OCI-M2 (cell line): ENCODE results near the gene ZNF563.
"Not testable (repeated sequence)": the region's sequence is repeated elsewhere in the genome, so short reads cannot be mapped to it uniquely, and the experiment has no call there.

Experiments
- DNase-seq: peaks from one replicate; lab custom pipeline; 2025; ENCODE audit not compliant: unreplicated experiment; lab: John Stamatoyannopoulos, UW

The ZNF563 gene

DNA sequence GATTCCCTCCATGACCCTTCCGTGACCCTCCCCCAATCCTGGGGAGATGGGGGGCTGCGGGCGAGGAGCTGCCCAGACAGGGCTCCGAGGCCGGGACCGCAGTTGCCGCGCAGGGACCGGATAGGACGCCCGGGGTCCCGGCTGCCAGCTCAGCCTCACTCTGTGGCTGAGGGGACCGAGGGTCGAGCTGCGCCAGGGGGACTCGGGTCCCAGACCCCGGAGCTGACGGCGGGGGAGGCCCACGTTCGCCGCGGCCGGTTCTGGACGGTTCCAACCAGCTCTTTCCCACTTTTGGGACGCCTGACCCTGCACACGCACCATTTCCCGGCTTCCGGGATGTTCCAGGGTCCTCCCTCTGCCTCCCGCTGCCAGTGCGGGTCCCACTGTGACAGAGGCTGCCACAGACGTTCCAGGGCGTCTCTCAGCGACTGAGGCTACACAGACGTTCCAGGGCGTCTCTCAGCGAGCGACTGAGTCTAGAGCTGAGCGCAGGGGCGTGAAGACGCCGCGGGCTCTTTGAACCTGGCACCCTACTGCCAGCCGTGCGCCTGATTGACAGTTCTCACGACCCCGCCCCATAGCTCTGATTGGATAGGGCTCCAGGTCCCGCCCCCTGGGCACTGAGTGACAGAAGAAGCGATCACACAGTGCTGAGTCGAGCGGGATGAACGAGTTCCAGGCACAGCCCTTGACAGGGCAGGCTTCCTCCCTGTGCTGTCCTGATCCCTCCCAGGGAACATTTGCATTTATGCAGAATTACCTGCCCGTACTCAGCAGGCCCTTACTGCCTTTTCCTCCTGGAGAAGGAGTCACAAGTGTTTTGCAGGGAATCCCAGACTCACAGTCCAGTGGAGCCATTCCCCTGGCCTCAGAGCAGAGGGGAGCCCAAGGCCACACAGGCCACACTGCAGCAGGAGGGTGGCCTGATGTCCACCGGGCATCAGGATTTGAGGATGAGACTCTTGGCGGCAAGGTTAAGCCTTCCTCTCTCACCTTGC lies at the start of gene ZNF563:
Gene ZNF563, minus strand, starts transcription at position 472 of the 998 bp plus-strand sequence. Its CDS starts 151 bp downstream, at position 321.
- peak; percentile 98 for DNase-seq

GRCh38 chr19:12380444-12380737 lies 47.0 kb upstream of the ZNF563 start:
- DNase-seq = no peak

DNA sequence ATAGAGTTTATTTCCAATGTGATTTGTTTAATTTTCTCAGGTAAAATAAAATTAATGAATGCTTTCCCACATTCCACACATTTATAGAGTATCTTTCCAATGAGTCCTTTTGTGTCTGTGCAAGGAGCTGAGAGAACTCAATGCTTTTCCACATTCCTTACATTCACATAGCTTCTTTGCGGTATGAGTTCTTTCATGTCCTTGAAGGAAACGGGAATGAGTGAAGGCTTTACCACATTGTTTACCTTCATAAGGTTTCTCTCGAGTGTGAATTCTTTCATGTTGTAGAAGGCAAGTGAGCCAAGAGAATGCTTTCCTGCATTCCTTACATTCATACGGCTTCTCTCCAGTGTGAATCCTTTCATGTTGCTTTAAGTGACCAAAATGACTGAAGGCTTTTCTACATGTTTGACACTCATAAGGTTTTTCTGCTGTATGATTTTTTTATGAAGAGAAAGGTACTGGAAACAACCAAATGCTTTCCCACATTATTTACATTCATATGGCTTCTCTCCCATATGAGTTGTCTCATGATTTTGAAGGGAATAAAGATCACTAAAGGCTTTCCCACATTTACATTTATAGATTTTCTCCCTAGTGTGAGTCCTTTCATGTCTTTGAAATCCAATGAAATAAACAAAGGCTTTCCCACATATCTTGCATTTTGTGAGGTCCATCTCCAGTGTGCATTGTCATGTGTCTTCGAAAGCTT lies 46.5 kb upstream of the ZNF563 start:
- no peak for DNase-seq

- no peak for DNase-seq
Measured at GRCh38 chr19:12374026-12374425, 40.6 kb upstream of the ZNF563 start.

DNA sequence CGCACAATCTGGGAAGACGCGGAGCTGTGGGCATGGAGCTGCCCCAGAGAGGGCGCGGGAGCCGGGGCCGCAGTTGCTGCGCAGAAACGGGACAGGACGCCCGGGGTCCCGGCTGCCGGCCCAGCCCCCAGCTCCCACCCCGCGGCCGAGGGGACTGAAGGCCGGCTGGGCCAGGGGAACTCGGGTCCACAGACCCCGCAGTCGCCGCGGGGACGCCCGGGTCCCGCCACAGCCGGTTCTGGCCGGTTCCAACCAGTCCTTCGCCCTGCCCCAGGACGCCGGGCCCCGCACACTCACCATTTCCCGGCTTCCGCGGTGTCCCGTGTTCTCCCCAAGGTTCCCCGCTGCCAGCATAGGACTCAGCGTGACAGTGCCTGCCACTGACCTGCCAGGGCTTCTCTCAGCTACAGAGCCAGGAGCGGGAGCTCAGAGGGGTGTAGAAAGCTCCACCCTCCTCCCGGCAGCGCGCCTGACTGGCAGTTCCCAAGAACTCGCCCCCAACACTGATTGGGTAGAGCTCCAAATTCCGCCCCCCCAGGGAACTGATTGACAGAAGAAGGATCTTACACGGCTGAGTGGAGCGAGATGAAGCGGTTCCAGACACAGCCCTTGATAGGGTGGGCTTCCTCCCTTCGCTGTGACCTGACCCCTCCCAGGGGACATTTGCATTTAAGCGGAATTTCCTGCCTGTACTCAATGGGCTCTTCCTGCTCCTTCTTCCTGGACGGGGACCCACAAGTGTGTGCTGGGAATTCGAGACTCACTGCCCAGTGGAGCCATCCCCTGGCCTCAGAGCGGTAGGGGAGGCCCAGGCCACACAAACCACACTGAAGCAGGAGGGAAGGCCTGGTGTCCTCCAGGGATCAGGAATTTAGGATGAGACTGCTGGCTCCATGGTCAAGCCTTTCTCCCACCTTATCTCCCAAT lies 32.1 kb upstream of the ZNF563 start, which contains the start of gene ZNF442:
Gene ZNF442, minus strand, starts transcription at position 448 of the 927 bp plus-strand sequence. CDS start 2,052 bp downstream, outside the sequence.
- peak; percentile 100 for DNase-seq

GRCh38 chr19:12364391-12365235 lies 31.2 kb upstream of the ZNF563 start:
- peak; percentile 91 for DNase-seq

- not testable (repeated sequence) for DNase-seq
Measured at GRCh38 chr19:12362236-12362635, 28.8 kb upstream of the ZNF563 start.

GRCh38 chr19:12353375-12353774 lies 19.9 kb upstream of the ZNF563 start:
- DNase-seq = no peak

DNA sequence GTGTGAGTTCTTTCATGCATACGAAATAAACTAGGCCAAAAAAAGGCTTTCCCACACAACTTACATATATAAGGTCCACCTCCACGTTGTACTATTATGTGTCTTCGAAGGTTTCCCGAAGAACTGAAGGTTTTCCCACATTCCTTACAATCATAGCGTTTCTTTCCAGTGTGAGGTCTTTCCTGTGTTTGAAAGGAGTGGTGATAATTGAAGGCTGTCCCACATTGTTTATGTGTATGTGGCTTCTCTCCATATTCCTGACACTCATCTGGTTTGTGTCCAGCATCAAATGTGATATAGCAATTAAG lies 17.4 kb upstream of the ZNF563 start:
- DNase-seq = no peak

GRCh38 chr19:12350185-12350889 lies 16.9 kb upstream of the ZNF563 start:
- no peak for DNase-seq

GRCh38 chr19:12346896-12347295 lies 13.5 kb upstream of the ZNF563 start:
- no peak for DNase-seq

DNA sequence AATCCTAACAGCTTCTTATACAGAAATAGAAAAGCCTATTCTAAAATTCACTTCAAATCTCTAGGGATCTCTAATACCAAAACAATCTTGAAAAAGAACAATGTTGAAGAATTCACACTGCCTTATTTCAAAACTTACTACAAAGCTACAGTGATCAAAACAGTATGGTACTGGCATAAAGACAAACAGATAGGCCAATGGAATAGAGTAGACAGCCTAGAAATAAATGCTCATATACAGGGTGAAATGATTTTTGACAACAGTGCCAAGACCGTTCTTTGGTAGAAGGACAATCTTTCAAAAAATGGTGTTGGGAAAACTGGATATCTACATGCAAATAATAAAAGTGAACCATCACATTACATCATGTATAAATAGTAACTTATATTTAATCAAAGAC lies 11.8 kb upstream of the ZNF563 start:
- no peak for DNase-seq

DNA sequence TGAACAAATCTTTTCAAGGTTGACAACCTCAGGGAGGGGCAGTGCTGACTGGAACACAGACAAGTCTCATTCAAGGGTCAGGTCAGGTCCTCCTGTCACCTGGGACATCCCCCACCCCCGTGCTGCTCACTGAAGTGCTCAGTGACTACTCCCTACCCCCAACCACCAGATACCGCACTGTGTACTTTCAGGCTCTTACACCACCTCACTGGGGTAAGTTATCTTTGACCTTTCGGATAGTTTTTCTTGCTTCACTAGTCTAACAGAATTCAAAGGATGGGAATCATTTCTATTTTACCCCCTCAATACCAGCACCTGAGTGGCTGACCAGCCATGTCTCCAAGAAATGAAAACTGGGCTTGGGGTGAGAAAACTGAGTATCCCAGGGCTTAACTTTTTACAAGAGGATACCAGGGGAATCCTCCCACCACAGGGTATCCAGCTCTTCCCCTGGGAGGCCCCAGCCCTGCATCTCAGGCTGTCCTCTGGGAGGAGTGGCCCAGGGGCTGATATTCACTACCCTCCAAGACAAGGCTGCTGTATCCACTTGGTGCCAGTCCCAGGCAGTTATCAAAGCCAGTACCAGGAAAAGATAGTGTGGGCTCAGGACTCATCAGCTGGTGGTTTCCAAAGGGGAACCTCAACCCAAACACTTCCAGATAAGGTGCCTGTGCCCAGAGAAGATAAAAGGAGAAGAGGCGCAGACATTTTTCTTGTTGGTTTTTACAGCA lies 2.1 kb downstream of the ZNF563 start:
- DNase-seq = peak; percentile 96

DNA sequence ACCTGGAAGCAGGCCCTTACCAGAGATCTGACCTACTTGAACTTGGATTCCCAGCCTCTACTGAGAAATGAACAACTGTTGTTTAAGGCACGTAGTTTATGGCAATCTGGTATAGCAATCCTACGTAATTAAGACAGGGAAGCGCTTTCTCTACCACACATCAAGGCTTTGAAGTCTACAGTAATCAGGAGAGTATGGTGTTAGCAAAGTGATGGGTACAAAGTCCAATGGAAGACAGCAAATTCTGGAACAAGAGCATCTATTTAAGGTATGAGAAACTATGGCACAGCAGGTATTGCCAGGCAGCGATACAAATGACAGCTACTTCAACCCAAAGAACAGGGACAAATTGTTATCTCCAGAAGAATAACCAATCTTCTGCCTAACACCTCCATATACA lies 3.1 kb downstream of the ZNF563 start:
- no peak for DNase-seq

- DNase-seq = no peak
Measured at GRCh38 chr19:12325690-12326089, 7.7 kb downstream of the ZNF563 start.

- DNase-seq = no peak
Measured at GRCh38 chr19:12318782-12319413, 14.5 kb downstream of the ZNF563 start.

GRCh38 chr19:12314553-12314952 lies 18.9 kb downstream of the ZNF563 start:
- DNase-seq = no peak

- DNase-seq = not testable (repeated sequence)
Measured at GRCh38 chr19:12308891-12309290, 24.5 kb downstream of the ZNF563 start.
